ENCODE data around the gene QRFP.

The QRFP gene

DNA sequence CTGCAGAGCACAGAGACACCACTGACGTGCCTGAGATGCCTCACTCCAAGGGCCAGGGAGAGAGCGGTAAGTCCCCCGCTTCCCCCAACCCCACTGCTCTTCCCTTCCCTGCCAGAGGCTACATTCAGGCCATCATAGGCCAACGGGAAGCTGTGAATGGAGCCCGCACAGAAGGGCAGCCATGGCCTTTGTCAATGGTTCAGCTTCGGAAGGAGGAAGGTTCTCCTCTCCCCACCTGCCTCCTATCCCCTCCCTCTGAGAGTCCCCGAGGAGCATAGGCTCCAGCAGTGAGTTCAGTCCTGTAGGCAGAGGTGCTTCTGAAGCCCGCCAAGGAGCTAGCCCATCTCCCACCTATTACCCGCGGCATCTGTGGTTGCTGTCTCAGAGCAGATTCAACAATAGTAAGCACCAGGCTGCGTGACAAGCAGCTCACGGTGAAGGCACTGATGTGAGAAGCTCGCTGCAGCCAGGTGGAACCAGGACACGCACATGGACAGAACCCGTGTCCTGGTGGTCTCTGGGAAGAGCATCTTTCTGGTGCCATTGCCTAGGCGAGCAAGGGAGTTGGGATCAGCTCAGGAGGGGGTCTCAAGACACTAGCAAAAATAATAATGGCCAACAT lies 15.9 kb downstream of the QRFP start:
- Histone ChIP-seq H3K27ac (no peak overlapping the region), H3K9ac (no peak overlapping the region), H3K4me2 (no peak overlapping the region), H3K27me3 (no peaks in the 10 kb centered on the region), H3K4me1 (no peaks in the 10 kb centered on the region), H3K4me3 (no peak overlapping the region), H3K9me3 (replicated peaks in 1 of 11) (no peaks in the 10 kb centered on the region), H3K36me3 (peaks cover 96 to 100% (median 99%) of the 10 kb centered on the region in 11 experiments), H4K20me1 (peaks cover 0 to 90% (median 47%) of the 10 kb centered on the region in 11 experiments; a peak in 19 of 22 replicates)
- TF ChIP-seq Cebpa-rat (IDR thresholded peaks at IDR 0.05) = no peak

DNA sequence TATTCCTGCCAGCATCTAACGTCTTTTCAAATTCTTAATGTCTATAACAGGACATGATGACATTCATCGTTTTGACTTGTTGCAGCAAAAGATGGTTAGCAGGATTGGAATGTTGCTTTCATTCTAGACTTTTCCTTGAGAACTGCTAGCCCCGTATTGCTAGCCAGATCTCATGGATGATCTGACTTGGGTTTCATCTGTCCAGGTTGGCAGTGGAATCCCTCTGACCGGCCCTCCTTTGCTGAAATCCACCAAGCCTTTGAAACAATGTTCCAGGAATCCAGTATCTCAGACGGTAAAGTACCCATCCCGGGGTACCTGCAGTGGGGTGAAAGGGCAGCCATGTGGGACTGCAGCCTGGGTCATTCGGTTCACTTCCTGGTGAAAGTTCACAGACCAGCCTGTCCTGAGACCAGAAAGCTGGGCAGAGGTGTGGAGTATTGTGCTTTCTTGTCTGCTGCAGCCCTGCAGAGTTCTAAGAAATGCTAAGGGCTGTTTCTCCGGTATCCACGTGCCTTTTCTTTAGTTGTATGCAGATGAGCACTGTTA lies 16.7 kb downstream of the QRFP start:
- H3K27me3 ChIP-seq = no peaks in the 10 kb centered on the region
- H3K36me3 ChIP-seq = peaks cover 96 to 100% (median 99%) of the 10 kb centered on the region in 11 experiments
- H3K9ac ChIP-seq = no peak overlapping the region
- H3K4me3 ChIP-seq = no peak overlapping the region
- no peak for TF ChIP-seq Cebpa-rat (IDR thresholded peaks at IDR 0.05)
- H3K4me1 ChIP-seq = no peaks in the 10 kb centered on the region
- H4K20me1 ChIP-seq = peaks cover 0 to 84% (median 42%) of the 10 kb centered on the region in 11 experiments; a peak in 19 of 22 replicates
- no peak overlapping the region for H3K4me2 ChIP-seq
- no peak overlapping the region for H3K27ac ChIP-seq
- no peaks in the 10 kb centered on the region for H3K9me3 ChIP-seq (replicated peaks in 1 of 11)

DNA sequence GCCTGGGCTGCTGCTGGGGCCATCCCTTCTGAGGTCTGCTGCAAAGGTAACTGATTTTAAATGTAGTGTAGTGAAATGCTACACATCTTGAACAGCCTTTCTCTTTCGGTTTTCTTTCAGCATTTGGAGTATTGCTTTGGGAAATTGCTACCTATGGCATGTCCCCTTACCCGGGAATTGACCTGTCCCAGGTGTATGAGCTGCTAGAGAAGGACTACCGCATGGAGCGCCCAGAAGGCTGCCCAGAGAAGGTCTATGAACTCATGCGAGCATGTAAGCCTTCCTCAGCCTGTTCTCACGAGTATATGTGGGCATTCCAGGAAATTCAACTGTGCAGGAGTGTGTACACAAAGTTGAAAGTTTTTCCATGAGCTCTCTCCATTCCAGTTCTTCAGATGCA lies 18.3 kb downstream of the QRFP start:
- Histone ChIP-seq H3K36me3 (peaks cover 96 to 100% (median 99%) of the 10 kb centered on the region in 11 experiments), H3K4me2 (no peak overlapping the region), H3K9me3 (replicated peaks in 1 of 11) (no peaks in the 10 kb centered on the region), H3K27ac (no peak overlapping the region), H3K4me3 (no peak overlapping the region), H3K4me1 (no peaks in the 10 kb centered on the region), H4K20me1 (peaks cover 0 to 84% (median 43%) of the 10 kb centered on the region in 11 experiments; a peak in 17 of 22 replicates), H3K27me3 (no peaks in the 10 kb centered on the region), H3K9ac (no peak overlapping the region)
- TF ChIP-seq Cebpa-rat (IDR thresholded peaks at IDR 0.05) = no peak

DNA sequence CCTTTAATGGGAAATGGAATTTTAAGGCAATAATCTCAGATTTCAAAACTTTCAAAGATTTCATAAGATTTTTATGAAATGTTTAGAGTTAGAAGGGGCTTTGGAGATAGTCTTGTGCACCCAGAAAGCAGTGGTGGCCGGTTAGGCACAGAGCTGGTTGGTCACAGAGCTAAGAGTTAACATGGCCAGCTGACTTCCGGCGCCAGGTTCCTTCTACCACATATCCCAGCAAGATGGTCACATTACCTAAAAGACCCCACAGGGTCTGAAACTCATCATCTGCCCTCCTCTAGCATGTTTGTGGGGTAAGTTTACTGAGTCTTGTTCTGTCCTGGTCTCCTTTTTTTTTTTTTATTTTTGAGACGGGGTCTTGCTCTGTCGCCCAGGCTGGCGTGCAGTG lies 19.3 kb downstream of the QRFP start:
- no peaks in the 10 kb centered on the region for H3K4me1 ChIP-seq

DNA sequence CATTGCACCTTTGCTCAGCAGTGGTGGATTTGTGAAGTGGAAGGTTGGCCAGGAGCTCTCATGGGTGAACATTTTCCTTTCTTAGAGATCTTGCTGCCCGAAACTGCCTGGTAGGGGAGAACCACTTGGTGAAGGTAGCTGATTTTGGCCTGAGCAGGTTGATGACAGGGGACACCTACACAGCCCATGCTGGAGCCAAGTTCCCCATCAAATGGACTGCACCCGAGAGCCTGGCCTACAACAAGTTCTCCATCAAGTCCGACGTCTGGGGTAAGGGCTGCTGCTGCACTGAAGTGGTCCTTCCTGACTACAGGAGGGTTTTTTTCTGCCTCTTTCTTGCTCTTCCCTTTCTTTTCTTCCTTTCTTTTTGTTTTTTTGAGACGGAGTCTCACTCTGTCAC lies 21.8 kb downstream of the QRFP start:
- H3K36me3 ChIP-seq = peaks cover 90 to 100% (median 97%) of the 10 kb centered on the region in 11 experiments
- H3K4me2 ChIP-seq = no peak overlapping the region
- H4K20me1 ChIP-seq = peaks cover 20 to 89% (median 68%) of the 10 kb centered on the region in 11 experiments; a peak in 21 of 22 replicates
- peaks cover 0 to 12% (median 0%) of the 10 kb centered on the region in 10 experiments; a peak in 2 of 20 replicates for H3K4me1 ChIP-seq
- TF ChIP-seq Cebpa-rat (IDR thresholded peaks at IDR 0.05) = no peak
- H3K4me3 ChIP-seq = no peak overlapping the region
- H3K9me3 ChIP-seq (replicated peaks in 1 of 11) = no peaks in the 10 kb centered on the region
- no peak overlapping the region for H3K9ac ChIP-seq
- no peak overlapping the region for H3K27ac ChIP-seq
- no peaks in the 10 kb centered on the region for H3K27me3 ChIP-seq

More for the DNA sequence above, 19.3 kb downstream of the QRFP start:
- Histone ChIP-seq H3K36me3 (peaks cover 96 to 100% (median 99%) of the 10 kb centered on the region in 11 experiments), H3K27ac (no peak overlapping the region), H3K4me2 (no peak overlapping the region), H4K20me1 (peaks cover 0 to 85% (median 44%) of the 10 kb centered on the region in 11 experiments; a peak in 19 of 22 replicates), H3K4me3 (no peak overlapping the region), H3K27me3 (no peaks in the 10 kb centered on the region), H3K9ac (no peak overlapping the region), H3K9me3 (replicated peaks in 1 of 11) (no peaks in the 10 kb centered on the region)
- no peak for TF ChIP-seq Cebpa-rat (IDR thresholded peaks at IDR 0.05)

DNA sequence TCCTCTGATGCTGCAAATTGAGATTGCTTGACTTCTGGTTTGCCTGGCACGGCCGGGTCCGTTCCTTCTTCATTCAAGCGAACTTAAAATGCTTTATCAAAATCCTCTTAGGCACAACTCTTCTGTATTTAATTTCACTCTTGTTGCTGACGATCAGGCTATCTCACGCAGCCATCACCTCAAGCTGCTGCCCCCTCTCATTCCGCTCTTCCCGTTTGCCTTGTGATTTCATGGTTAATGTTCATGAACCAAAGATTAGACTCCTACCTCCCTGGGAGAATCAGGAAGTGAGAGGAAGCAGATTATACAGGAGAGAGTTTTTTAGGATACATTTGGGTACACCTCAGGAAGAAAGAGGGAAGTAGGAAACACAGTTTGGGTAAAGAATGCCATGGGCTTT lies 22.6 kb downstream of the QRFP start:
- no peaks in the 10 kb centered on the region for H3K9me3 ChIP-seq (replicated peaks in 1 of 11)
- TF ChIP-seq Cebpa-rat (IDR thresholded peaks at IDR 0.05) = no peak
- H4K20me1 ChIP-seq = peaks cover 28 to 90% (median 76%) of the 10 kb centered on the region in 11 experiments; a peak in 21 of 22 replicates
- peaks cover 0 to 12% (median 0%) of the 10 kb centered on the region in 10 experiments; a peak in 2 of 20 replicates for H3K4me1 ChIP-seq
- H3K27ac ChIP-seq = no peak overlapping the region
- no peak overlapping the region for H3K4me2 ChIP-seq
- H3K27me3 ChIP-seq = no peaks in the 10 kb centered on the region
- H3K36me3 ChIP-seq = peaks cover 89 to 100% (median 97%) of the 10 kb centered on the region in 11 experiments
- H3K4me3 ChIP-seq = no peak overlapping the region
- H3K9ac ChIP-seq = no peak overlapping the region

DNA sequence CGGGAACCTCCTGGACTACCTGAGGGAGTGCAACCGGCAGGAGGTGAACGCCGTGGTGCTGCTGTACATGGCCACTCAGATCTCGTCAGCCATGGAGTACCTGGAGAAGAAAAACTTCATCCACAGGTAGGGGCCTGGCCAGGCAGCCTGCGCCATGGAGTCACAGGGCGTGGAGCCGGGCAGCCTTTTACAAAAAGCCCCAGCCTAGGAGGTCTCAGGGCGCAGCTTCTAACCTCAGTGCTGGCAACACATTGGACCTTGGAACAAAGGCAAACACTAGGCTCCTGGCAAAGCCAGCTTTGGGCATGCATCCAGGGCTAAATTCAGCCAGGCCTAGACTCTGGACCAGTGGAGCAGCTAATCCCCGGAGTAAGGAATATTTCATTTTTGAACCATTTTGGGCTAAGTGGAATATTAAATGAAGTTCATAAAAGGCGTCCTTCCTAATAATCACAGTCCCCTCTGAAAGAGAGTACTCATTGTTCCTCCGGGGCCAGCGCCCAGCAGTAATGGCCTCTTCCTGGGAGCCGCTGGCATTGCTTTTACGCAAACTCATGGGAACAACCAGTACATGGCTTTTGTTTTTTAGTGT lies 23.6 kb downstream of the QRFP start:
- Histone ChIP-seq H4K20me1 (peaks cover 28 to 91% (median 79%) of the 10 kb centered on the region in 11 experiments; a peak in 21 of 22 replicates), H3K9ac (no peak overlapping the region), H3K4me2 (no peak overlapping the region), H3K4me1 (peaks cover 0 to 12% (median 0%) of the 10 kb centered on the region in 10 experiments; a peak in 2 of 20 replicates), H3K9me3 (replicated peaks in 1 of 11) (no peaks in the 10 kb centered on the region), H3K4me3 (no peak overlapping the region), H3K27ac (no peak overlapping the region), H3K36me3 (peaks cover 80 to 100% (median 97%) of the 10 kb centered on the region in 11 experiments), H3K27me3 (no peaks in the 10 kb centered on the region)
- TF ChIP-seq Cebpa-rat (IDR thresholded peaks at IDR 0.05) = no peak

DNA sequence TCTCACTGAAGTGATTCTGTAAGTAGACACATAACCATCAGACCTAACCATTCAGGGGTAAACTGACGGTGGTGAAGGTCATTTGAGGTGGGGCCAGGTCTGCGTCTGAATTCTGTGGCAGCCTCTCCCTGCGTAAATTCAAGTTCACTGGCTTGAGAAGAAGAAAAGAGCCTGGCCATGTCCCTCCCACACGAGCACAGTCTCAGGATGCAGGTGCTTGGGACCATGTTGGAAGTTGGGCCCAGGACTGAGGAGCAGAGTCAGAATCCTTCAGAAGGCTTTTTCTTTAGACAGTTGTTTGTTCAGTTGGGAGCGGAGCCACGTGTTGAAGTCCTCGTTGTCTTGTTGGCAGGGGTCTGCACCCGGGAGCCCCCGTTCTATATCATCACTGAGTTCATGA lies 24.1 kb downstream of the QRFP start:
- peaks cover 0 to 12% (median 0%) of the 10 kb centered on the region in 10 experiments; a peak in 2 of 20 replicates for H3K4me1 ChIP-seq
- H3K4me2 ChIP-seq = no peak overlapping the region
- TF ChIP-seq Cebpa-rat (IDR thresholded peaks at IDR 0.05) = no peak
- H3K27me3 ChIP-seq = no peaks in the 10 kb centered on the region
- H3K9ac ChIP-seq = no peak overlapping the region
- H3K4me3 ChIP-seq = no peak overlapping the region
- no peak overlapping the region for H3K27ac ChIP-seq
- H3K9me3 ChIP-seq (replicated peaks in 1 of 11) = no peaks in the 10 kb centered on the region
- H3K36me3 ChIP-seq = peaks cover 80 to 99% (median 96%) of the 10 kb centered on the region in 11 experiments
- peaks cover 30 to 96% (median 81%) of the 10 kb centered on the region in 11 experiments; a peak in 21 of 22 replicates for H4K20me1 ChIP-seq

DNA sequence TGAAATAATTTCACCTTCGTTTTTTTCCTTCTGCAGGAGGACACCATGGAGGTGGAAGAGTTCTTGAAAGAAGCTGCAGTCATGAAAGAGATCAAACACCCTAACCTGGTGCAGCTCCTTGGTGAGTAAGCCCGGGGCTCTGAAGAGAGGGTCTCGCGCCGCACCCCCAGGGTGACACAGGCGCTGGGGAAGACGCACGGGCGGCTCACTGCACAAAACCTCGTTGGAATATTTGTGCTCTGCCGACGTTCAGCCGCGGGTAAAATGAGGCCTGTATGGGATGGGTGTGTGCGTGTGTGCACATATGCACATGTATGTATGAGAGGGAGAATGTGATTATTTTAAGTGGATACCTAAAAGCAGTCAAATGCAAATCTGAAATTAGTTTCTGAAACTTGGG lies 24.5 kb downstream of the QRFP start:
- H3K27ac ChIP-seq = no peak overlapping the region
- H3K4me2 ChIP-seq = no peak overlapping the region
- peaks cover 35 to 96% (median 81%) of the 10 kb centered on the region in 11 experiments; a peak in 21 of 22 replicates for H4K20me1 ChIP-seq
- H3K27me3 ChIP-seq = no peaks in the 10 kb centered on the region
- peaks cover 0 to 12% (median 0%) of the 10 kb centered on the region in 10 experiments; a peak in 2 of 20 replicates for H3K4me1 ChIP-seq
- peaks cover 79 to 99% (median 96%) of the 10 kb centered on the region in 11 experiments for H3K36me3 ChIP-seq
- no peaks in the 10 kb centered on the region for H3K9me3 ChIP-seq (replicated peaks in 1 of 11)
- H3K4me3 ChIP-seq = no peak overlapping the region
- H3K9ac ChIP-seq = no peak overlapping the region
- no peak for TF ChIP-seq Cebpa-rat (IDR thresholded peaks at IDR 0.05)
